Measurements from ENCODE around the gene MYMK. TPM values are rescaled to one million over a fixed set of nuclear protein-coding genes. Genes with fewer than 3 reads are reported as not detected.

MYMK gene
- total RNA-seq, 2 experiments from 2014 or later, result not detected

DNA sequence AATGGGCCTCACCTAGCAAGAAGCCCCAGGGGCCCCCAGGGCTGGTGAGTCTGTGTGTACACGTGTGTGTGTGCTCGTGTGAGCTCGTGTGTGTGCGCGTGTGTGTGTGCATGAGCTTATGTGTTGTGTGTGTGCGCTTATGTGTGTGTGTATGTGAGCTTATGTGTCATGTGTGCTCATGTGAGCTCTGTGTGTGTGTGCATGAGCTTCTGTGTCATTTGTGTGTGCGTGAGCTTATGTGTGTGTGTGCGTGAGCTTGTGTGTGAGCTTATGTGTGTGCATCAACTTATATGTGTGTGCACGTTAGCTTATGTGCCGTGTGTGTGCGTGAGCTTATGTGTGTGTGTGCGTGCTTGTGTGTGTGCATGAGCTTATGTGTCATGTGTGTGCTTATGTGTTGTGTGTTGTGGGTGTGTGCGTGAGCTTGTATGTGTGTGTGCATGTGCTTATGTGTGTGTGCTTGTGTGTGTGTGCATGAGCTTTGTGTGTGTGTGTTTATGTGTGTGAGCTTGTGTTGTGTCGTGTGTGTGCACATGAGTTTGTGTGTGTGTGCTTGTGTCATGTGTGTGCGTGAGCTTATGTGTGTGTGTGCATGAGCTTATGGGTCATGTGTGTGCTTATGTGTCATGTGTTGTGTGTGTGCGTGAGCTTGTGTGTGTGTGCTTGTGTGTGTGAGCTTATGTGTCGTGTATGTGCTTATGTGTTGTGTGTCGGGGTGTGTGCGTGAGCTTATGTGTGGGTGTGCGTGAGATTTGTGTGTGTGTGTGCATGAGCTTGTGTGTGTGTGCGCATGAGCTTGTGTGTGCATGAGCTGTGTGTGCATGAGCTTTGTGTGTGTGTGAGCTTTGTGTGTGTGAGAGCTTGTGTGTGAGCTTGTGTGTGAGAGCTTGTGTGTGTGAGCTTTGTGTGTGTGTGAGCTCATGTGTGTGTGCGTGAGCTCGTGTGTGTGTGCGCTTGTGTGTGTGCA lies 29.1 kb downstream of the MYMK start:
- no peak for TF ChIP-seq CTCF (IDR thresholded peaks at IDR 0.05)
- no peaks in the 10 kb centered on the region for H3K36me3 Mint-ChIP-seq (ENCODE audit: low read depth)
- DNase-seq, result no peak
- H3K27ac Mint-ChIP-seq, result no peak overlapping the region
- H3K27me3 Mint-ChIP-seq, result no peaks in the 10 kb centered on the region
- intact Hi-C loops (cut with micrococcal nuclease), result no loop called here
- no peak for ATAC-seq
- no peaks in the 10 kb centered on the region for H3K9me3 Mint-ChIP-seq
- no peak overlapping the region for H3K4me3 Mint-ChIP-seq
- no peaks in the 10 kb centered on the region for H3K4me1 Mint-ChIP-seq (ENCODE audit: low read depth)
- POLR2A ChIA-PET, result interaction anchor here (0.9 kb wide), 1 partner anchor 243 kb away, joined by 3 read pairs; no protein-coding TSS in a partner anchor
- CTCF ChIA-PET, result interaction anchor here (0.8 to 1.3 kb wide), 3 partner anchors 9 to 90 kb away, joined by 3 read pairs; no protein-coding TSS in a partner anchor

DNA sequence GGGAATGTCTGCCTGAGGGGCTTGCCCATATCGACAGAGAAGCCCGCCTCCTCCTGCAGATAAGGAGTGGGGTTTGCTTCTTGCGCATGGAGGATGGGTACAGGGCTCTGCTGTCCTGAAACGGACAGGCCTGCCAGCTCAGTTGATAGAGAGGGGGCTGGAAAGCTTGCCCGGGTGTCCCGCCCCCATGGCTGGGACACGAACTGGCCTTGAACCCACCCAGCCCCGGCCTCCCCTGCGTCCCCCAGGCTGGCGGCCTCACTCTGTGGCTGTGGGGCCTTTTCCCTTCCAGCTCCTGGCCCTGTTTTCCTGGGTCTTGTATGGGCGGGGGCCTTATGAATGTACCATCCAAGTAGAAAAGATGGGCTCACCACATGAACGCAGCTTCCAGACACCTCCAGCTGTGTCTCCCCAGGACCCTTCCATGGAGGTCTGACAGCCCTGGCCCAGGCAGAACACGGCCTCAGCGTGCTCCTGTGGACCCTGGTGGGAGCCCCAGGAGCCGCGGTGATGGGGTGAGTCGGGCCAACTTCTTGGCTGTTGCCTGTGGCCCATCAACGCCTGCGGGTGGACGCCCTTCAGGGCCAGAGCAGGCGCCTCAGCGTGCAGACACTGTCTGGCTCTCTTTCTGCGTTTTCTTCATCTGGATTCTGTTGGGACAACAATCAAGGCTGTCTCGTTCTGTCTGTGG lies 30.0 kb downstream of the MYMK start:
- Mint-ChIP-seq H3K4me3 (no peak overlapping the region), H3K4me1 (ENCODE audit: low read depth) (no peaks in the 10 kb centered on the region), H3K9me3 (no peaks in the 10 kb centered on the region), H3K27ac (no peak overlapping the region), H3K36me3 (ENCODE audit: low read depth) (no peaks in the 10 kb centered on the region), H3K27me3 (no peaks in the 10 kb centered on the region)
- ChIA-PET CTCF (interaction anchor here (0.9 kb wide), 1 partner anchor 8 kb away, joined by 3 read pairs; no protein-coding TSS in a partner anchor), POLR2A (no interaction called here)
- intact Hi-C loops (cut with micrococcal nuclease), result no loop called here
- no peak for ATAC-seq
- no peak for DNase-seq
- no peak for TF ChIP-seq CTCF (IDR thresholded peaks at IDR 0.05)

- no peaks in the 10 kb centered on the region for H3K36me3 Mint-ChIP-seq (ENCODE audit: low read depth)
Measured at GRCh38 chr9:133493845-133494540, 30.8 kb downstream of the MYMK start.

GRCh38 chr9:133493428-133493827 lies 31.3 kb downstream of the MYMK start:
- TF ChIP-seq CTCF (IDR thresholded peaks at IDR 0.05), result no peak
- Mint-ChIP-seq H3K27me3 (no peaks in the 10 kb centered on the region), H3K4me1 (ENCODE audit: low read depth) (no peaks in the 10 kb centered on the region), H3K27ac (no peak overlapping the region), H3K4me3 (no peak overlapping the region), H3K36me3 (ENCODE audit: low read depth) (no peaks in the 10 kb centered on the region), H3K9me3 (no peaks in the 10 kb centered on the region)
- DNase-seq, result no peak
- POLR2A ChIA-PET, result no interaction called here
- intact Hi-C loops (cut with micrococcal nuclease), result no loop called here
- no peak for ATAC-seq
- CTCF ChIA-PET, result no interaction called here

More at GRCh38 chr9:133493845-133494540, 30.8 kb downstream of the MYMK start:
- TF ChIP-seq CTCF (IDR thresholded peaks at IDR 0.05), result no peak
- H3K27ac Mint-ChIP-seq, result no peak overlapping the region
- no peak overlapping the region for H3K4me3 Mint-ChIP-seq
- intact Hi-C loops (cut with micrococcal nuclease), result no loop called here
- no peaks in the 10 kb centered on the region for H3K9me3 Mint-ChIP-seq
- no peak for DNase-seq
- no peaks in the 10 kb centered on the region for H3K27me3 Mint-ChIP-seq
- ChIA-PET CTCF (no interaction called here), POLR2A (no interaction called here)
- no peaks in the 10 kb centered on the region for H3K4me1 Mint-ChIP-seq (ENCODE audit: low read depth)
- ATAC-seq, result no peak
